HFFc6 (cell line): ENCODE results near the gene RPL28. TPM values are rescaled to one million over a fixed set of nuclear protein-coding genes. Genes with fewer than 3 reads are reported as not detected.

Source experiments
- DNase-seq: peaks from one replicate; pipeline ENCODE4 v3.0.0-alpha.2; 2018
- H3K27ac Mint-ChIP-seq: 2 replicates; pipeline ENCODE4 v1.8.0; 2020; ENCODE audit warnings: mild to moderate bottlenecking, mixed read lengths
- H3K27me3 Mint-ChIP-seq: 2 replicates; pipeline ENCODE4 v1.8.0; 2021; ENCODE audit warnings: mild to moderate bottlenecking, moderate library complexity, mixed read lengths; ENCODE audit not compliant: insufficient read depth
- H3K36me3 Mint-ChIP-seq: 2 replicates; pipeline ENCODE4 v1.8.0; 2021; ENCODE audit warnings: low read depth, mixed read lengths
- H3K4me1 Mint-ChIP-seq: 2 replicates; pipeline ENCODE4 v1.8.0; 2020; ENCODE audit warnings: low read depth, mixed read lengths
- H3K4me3 Mint-ChIP-seq: 2 replicates; pipeline ENCODE4 v1.8.0; 2020; ENCODE audit warnings: mild to moderate bottlenecking, moderate library complexity, mixed read lengths
- H3K9me3 Mint-ChIP-seq: 2 replicates; pipeline ENCODE4 v1.8.0; 2020; ENCODE audit warnings: mild to moderate bottlenecking, mixed read lengths
- total RNA-seq, 6 experiments: library from RNA; stranded (reverse); fragmentation: NEBNext Ultra II Directional; extraction: Animal tissue kit (Norgen Biotek cat#: 25700); gene quantifications; 2 replicates in 1 of 6; 3 replicates in 5 of 6; pipeline ENCODE4 v1.2.3, GENCODE V29; 2021
- TF ChIP-seq, protein P1 (sequence below): fragments of 200-600 bp; sonication (generic); IDR thresholded peaks from 2 replicates; pipeline ENCODE4 v1.5.0; 2021; ENCODE audit warnings: antibody characterized with exemption, mild to moderate bottlenecking

Gene RPL28
- total RNA-seq, 6 experiments from 2014 or later: 2,082 to 2,537 (median 2,362) TPM

DNA sequence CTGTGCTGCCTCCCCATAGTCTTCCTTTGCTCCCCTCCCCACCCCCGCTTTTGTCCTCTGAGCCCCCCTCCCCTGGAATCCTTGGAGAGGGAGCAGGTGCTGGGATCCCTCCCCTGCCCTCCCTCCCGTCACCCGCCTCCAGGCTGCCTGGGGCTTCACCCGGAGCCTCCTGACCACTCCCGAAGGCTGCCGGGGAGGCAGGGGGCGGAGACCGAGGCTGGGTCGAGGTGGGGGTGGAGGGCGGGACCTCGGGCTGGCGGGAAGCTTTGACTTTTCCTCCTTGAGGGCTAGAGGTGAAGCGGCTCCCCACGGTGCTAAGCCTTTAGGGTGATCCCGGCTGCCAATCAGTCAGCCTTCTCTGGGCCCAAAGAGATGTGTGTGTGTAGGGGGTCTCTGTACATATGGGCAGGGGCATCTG lies 44.6 kb upstream of the RPL28 start:
- Mint-ChIP-seq H3K9me3 (no peaks in the 10 kb centered on the region), H3K27me3 (peaks cover 7% of the 10 kb centered on the region), H3K4me1 (peaks cover 33% of the 10 kb centered on the region), H3K4me3 (peak overlapping the region; percentile 91), H3K27ac (peak overlapping the region; percentile 100), H3K36me3 (no peaks in the 10 kb centered on the region; the same call in 1 of the 2 replicates)
- TF ChIP-seq, protein P1, sequence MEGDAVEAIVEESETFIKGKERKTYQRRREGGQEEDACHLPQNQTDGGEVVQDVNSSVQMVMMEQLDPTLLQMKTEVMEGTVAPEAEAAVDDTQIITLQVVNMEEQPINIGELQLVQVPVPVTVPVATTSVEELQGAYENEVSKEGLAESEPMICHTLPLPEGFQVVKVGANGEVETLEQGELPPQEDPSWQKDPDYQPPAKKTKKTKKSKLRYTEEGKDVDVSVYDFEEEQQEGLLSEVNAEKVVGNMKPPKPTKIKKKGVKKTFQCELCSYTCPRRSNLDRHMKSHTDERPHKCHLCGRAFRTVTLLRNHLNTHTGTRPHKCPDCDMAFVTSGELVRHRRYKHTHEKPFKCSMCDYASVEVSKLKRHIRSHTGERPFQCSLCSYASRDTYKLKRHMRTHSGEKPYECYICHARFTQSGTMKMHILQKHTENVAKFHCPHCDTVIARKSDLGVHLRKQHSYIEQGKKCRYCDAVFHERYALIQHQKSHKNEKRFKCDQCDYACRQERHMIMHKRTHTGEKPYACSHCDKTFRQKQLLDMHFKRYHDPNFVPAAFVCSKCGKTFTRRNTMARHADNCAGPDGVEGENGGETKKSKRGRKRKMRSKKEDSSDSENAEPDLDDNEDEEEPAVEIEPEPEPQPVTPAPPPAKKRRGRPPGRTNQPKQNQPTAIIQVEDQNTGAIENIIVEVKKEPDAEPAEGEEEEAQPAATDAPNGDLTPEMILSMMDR: no peak
- DNase-seq: peak; percentile 41

DNA sequence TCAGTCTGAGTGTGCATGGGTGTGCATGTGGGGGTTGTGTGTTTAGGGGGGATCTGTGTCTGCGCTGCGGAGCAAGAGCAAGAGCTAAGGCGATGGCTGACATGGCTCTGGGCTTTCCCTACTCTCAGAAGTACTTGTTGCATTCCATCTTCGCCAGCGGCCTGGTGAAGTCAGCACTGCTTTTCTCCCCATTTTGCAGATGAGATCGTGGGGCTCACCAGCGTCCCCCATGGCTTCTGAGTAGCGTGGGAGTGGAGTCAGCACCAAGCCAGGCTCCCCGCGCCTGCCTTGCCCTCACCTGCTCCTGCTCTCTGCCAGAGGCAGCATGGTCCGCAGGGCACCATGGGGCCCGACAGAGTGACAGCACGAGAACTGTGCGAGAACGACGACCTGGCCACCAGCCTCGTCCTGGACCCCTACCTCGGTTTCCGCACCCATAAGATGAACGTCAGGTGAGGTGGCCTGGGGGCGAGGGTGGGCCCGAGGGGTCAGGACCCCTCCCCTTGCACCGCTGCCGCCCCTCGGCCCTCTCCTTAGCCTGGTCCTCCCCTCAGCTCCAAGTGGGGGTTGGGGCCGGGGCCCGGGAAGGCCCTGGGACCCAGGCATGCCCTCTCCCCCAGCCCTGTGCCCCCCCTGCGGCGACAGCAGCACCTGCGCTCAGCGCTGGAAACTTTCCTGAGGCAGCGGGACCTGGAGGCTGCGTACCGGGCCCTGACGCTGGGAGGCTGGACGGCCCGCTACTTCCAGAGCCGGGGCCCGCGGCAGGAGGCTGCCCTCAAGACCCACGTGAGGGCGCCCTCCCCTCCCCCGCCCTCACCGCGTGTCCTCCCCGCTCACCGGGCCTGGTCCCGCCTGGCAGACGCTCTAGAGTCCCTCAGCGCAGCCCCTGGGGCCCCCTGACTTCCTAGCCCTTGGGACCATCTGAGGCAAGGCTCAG lies 43.9 kb upstream of the RPL28 start:
- peak overlapping the region; percentile 60 for H3K27ac Mint-ChIP-seq
- peaks cover 6% of the 10 kb centered on the region for H3K27me3 Mint-ChIP-seq
- TF ChIP-seq, protein P1: no peak
- H3K4me3 Mint-ChIP-seq: peak overlapping the region; percentile 60
- peaks cover 33% of the 10 kb centered on the region for H3K4me1 Mint-ChIP-seq
- DNase-seq: no peak
- no peaks in the 10 kb centered on the region; the same call in 1 of the 2 replicates for H3K36me3 Mint-ChIP-seq
- no peaks in the 10 kb centered on the region for H3K9me3 Mint-ChIP-seq

DNA sequence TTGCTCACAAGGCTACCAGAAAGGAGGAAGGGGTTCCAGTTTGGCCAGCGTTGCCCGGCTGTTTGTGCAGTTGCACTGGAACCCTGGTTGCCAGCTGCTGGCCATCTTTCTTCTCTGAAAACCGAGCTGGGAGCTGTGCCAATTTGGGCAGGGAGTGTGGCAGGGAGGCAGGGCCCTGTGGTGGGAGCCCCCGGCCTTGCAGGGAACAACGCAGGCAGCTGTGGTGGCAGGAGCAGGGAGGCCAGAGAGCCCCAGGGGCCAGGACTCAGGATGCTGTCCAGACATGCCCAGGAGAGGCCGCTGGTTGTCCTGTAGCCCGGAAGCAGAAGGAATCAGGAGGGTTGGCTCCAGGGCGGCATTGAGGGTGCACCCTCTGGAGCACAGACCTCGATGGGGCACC lies 41.3 kb upstream of the RPL28 start:
- DNase-seq: no peak
- Mint-ChIP-seq H3K9me3 (no peaks in the 10 kb centered on the region), H3K36me3 (no peaks in the 10 kb centered on the region; the same call in 1 of the 2 replicates), H3K4me3 (no peak overlapping the region), H3K27ac (no peak overlapping the region), H3K27me3 (peaks cover 2% of the 10 kb centered on the region; the same call in 1 of the 2 replicates), H3K4me1 (peaks cover 23% of the 10 kb centered on the region)
- TF ChIP-seq, protein P1: no peak

DNA sequence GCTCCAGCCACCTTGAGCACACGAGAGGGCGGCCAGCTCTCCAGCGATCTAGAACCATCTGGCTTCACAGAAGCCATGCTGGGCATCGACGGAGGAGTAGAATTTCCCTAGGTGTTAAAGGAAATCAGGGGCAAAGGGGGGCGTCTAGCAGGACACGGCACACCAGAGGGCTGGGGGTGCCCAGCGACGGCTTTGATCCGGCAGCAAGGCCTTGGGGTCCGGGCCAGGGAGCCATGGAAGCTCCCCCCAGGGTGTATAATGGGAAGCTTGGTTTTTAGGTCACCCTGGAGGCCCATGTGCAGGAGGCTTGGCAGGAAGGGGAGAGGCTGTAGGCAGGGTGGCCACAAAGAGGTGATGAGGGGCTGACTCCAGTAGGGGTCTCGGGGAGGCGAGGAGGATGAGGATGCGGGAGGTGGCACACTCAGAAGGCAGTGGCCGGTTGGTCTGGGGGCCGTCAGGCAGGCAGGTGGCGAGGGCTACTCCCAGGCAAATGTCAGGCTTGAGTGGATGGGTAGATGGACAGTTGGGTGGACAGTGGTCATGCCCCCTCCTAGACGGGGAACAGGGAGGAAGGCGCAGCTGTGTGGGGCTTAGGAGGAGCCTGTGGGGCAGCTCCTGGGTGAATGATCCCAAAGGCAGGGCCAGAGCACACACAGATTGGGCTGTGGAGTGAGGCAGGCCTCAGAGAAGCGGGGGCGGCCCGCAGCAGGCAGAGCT lies 40.5 kb upstream of the RPL28 start:
- no peak for DNase-seq
- Mint-ChIP-seq H3K27me3 (no peaks in the 10 kb centered on the region), H3K27ac (no peak overlapping the region), H3K4me1 (peaks cover 23% of the 10 kb centered on the region), H3K36me3 (no peaks in the 10 kb centered on the region; the same call in 1 of the 2 replicates), H3K4me3 (no peak overlapping the region), H3K9me3 (no peaks in the 10 kb centered on the region)
- TF ChIP-seq, protein P1: no peak

DNA sequence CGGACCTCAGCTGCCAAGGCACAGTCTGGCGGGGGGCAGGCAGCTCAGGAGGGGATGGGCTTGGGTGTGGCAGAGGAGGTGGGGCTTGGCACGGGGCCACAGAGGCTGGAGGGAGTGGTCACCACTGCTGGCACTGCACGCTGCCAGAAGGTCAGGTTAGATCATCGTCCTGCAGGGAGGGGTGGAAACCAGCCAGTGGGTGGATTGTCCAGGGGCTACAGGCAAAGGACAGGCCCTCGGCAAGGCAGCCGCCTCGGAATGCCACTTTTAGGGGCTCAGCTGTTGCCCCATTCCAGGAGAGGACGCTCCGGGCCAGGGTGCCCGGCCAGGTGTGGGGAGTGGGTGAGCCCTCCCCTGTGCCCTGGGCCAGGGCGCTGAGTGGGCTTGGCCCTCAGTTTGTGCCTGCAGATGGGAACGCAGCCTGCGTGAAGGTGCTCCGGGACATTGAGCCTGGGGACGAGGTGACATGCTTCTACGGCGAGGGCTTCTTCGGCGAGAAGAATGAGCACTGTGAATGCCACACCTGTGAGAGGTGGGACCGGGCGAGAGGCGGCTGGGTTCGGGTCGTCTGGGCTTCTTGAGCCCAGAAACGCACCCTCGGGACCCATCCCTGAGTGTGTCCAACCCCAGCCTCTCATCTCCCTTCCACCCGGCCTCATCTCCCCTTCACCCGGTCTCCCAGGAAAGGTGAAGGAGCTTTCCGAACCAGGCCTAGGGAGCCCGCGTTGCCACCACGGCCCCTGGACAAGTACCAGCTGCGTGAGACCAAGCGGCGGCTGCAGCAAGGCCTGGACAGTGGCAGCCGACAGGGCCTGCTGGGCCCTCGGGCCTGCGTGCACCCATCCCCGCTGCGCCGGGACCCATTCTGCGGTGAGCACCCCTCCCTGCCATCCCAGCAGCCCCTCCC lies 39.7 kb upstream of the RPL28 start:
- no peaks in the 10 kb centered on the region; the same call in 1 of the 2 replicates for H3K36me3 Mint-ChIP-seq
- H3K27ac Mint-ChIP-seq: no peak overlapping the region
- H3K4me3 Mint-ChIP-seq: no peak overlapping the region
- H3K27me3 Mint-ChIP-seq: no peaks in the 10 kb centered on the region
- H3K9me3 Mint-ChIP-seq: no peaks in the 10 kb centered on the region
- peaks cover 17% of the 10 kb centered on the region for H3K4me1 Mint-ChIP-seq
- DNase-seq: no peak
- TF ChIP-seq, protein P1: no peak
